OCI-LY3 (cell line): ENCODE results near the gene TGM5.

ENCODE experiments used
- H2AFZ ChIP-seq: fragments of 200-600, 300-600 bp; shearing (Covaris generic); 2 replicates; pipeline ENCODE4 v1.6.0; 2014; ENCODE audit warnings: antibody characterized with exemption, low read depth, low read length
- H3K27ac ChIP-seq: fragments of 200-600, 300-600 bp; sonication (generic); 2 replicates; pipeline ENCODE4 v1.5.1; 2014; ENCODE audit warnings: mild to moderate bottlenecking, low read length, moderate library complexity, mixed read lengths
- H3K27me3 ChIP-seq: fragments of 200-600, 300-600 bp; sonication (generic); 2 replicates; pipeline ENCODE4 v1.6.1; 2014; ENCODE audit warnings: low read depth, low read length, mixed read lengths
- H3K36me3 ChIP-seq: fragments of 200-600, 300-600 bp; sonication (generic); replicated peaks from 2 replicates; pipeline ENCODE3; 2014; ENCODE audit warnings: low read depth, low read length, mixed read lengths
- H3K4me1 ChIP-seq: fragments of 300-600, 200-600 bp; sonication (generic); 2 replicates; pipeline ENCODE4 v1.6.1; 2014; ENCODE audit warnings: low read length, mixed read lengths
- H3K4me2 ChIP-seq: fragments of 200-600, 300-600 bp; sonication (generic); 2 replicates; pipeline ENCODE4 v1.6.1; 2014; ENCODE audit warnings: low read length, mixed read lengths
- H3K4me3 ChIP-seq: fragments of 300-600, 200-600 bp; sonication (generic); 2 replicates; pipeline ENCODE4 v1.5.1; 2014; ENCODE audit warnings: antibody characterized with exemption, mild to moderate bottlenecking, low read length, moderate library complexity
- H3K79me2 ChIP-seq: fragments of 300-600, 200-600 bp; shearing (Covaris generic); 2 replicates; pipeline ENCODE4 v1.6.1; 2014; ENCODE audit warnings: mild to moderate bottlenecking, low read length, mixed read lengths
- H3K9ac ChIP-seq: fragments of 300-600, 200-600 bp; shearing (Covaris generic); 2 replicates; pipeline ENCODE4 v1.6.0; 2014; ENCODE audit warnings: mild to moderate bottlenecking, low read length, moderate library complexity
- H3K9me3 ChIP-seq: fragments of 200-600, 300-600 bp; shearing (Covaris generic); 2 replicates; pipeline ENCODE4 v1.6.1; 2014; ENCODE audit warnings: low read length, mixed read lengths; ENCODE audit not compliant: insufficient read depth
- H4K20me1 ChIP-seq: fragments of 200-600, 300-600 bp; sonication (generic); 2 replicates; pipeline ENCODE4 v1.6.1; 2016; ENCODE audit warnings: low read length, mixed read lengths; ENCODE audit not compliant: insufficient read depth
- EZH2phosphoT487 ChIP-seq: fragments of 200-600 bp; shearing (Covaris generic); IDR thresholded peaks from 2 replicates; pipeline ENCODE4 v1.6.1; 2018; ENCODE audit warnings: antibody characterized with exemption, mixed run types, low read depth
- TF ChIP-seq, protein P1 (sequence below): fragments of 200-600, 300-600 bp; sonication (generic); IDR thresholded peaks from 2 replicates; pipeline ENCODE4 v1.5.1; 2014; ENCODE audit warnings: antibody characterized with exemption, low read length, low read depth

The TGM5 gene

DNA sequence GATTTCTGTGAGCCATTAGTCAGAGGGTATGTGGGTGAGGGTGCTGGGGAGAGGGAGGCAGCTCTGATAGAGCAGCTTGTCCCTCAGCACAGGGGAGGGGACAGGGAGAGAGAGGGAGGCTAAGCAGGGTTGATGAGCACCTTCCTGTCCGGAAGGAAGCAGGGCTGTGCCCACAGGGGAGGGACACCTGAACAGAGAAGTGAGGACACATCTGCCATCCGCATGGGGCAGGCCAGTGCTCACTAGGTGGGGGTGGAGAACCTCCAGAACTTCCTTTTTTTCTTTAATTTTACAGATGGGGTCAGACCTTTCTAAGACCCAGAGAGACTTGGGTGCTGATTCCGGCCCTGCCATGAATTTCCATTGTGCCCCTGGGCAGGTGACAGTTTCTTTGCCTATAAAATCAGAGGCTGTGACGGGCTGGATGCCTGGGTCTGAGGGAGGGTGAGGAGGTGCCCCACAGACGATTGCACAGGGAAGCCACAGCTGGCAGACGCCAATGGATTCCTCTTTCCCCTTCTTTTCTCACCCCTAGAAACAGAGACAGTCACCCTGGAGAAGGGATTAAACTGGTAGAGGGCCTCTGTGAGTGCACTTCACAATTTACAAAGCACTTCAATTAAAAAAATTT lies 4.1 kb upstream of the TGM5 start:
- no peaks in the 10 kb centered on the region for H3K9me3 ChIP-seq

DNA sequence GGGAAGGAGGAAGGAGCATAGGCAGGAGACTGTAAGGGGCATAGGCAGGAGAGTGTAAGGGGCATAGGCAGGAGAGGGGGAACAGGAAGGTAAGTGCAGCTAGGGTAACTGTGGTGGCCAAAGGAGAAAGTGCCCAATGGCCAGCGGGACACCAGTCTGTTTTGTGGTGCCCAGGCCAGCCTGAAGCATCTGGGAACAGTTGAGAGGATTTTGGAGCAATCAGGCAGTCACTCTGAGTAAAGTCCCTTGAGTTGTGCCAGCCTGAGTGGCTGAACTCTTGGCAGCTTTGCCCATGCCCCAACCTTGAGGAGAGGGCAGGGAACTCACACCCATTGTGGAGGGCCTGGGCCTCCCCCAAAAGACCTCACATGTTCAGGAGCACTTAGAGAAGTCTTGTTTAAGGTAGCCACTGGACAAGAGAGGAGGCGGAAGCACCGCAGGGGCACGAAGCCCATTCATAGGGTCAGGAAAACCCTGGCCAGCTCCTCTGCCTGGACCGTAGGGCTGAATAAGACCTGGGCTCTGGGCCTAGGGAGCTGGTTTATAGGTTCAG lies 3.5 kb upstream of the TGM5 start:
- TF ChIP-seq EZH2phosphoT487, result no peak
- TF ChIP-seq, protein P1, sequence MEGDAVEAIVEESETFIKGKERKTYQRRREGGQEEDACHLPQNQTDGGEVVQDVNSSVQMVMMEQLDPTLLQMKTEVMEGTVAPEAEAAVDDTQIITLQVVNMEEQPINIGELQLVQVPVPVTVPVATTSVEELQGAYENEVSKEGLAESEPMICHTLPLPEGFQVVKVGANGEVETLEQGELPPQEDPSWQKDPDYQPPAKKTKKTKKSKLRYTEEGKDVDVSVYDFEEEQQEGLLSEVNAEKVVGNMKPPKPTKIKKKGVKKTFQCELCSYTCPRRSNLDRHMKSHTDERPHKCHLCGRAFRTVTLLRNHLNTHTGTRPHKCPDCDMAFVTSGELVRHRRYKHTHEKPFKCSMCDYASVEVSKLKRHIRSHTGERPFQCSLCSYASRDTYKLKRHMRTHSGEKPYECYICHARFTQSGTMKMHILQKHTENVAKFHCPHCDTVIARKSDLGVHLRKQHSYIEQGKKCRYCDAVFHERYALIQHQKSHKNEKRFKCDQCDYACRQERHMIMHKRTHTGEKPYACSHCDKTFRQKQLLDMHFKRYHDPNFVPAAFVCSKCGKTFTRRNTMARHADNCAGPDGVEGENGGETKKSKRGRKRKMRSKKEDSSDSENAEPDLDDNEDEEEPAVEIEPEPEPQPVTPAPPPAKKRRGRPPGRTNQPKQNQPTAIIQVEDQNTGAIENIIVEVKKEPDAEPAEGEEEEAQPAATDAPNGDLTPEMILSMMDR, result no peak
- no peaks in the 10 kb centered on the region for H3K9me3 ChIP-seq
- H3K9ac ChIP-seq, result no peak overlapping the region
- H3K4me1 ChIP-seq, result peaks cover 21% of the 10 kb centered on the region
- H3K79me2 ChIP-seq, result no peaks in the 10 kb centered on the region
- no peak overlapping the region for H3K27ac ChIP-seq
- no peaks in the 10 kb centered on the region for H3K36me3 ChIP-seq
- no peak overlapping the region for H3K4me3 ChIP-seq
- peak overlapping the region; percentile 31 for H3K4me2 ChIP-seq
- H4K20me1 ChIP-seq, result no peaks in the 10 kb centered on the region
- no peaks in the 10 kb centered on the region for H3K27me3 ChIP-seq
- 0 out of 2 replicates have a peak overlapping the region, but pooled peaks have one; percentile 23 for H2AFZ ChIP-seq

More for the DNA sequence above, 4.1 kb upstream of the TGM5 start:
- peaks cover 21% of the 10 kb centered on the region for H3K4me1 ChIP-seq
- H4K20me1 ChIP-seq, result no peaks in the 10 kb centered on the region
- H3K36me3 ChIP-seq, result no peaks in the 10 kb centered on the region
- 0 out of 2 replicates have a peak overlapping the region, but pooled peaks have one; percentile 23 for H2AFZ ChIP-seq
- no peak overlapping the region for H3K4me3 ChIP-seq
- H3K79me2 ChIP-seq, result no peaks in the 10 kb centered on the region
- H3K27me3 ChIP-seq, result no peaks in the 10 kb centered on the region
- TF ChIP-seq, protein P1, result no peak
- TF ChIP-seq EZH2phosphoT487, result no peak
- peak overlapping the region; percentile 31 for H3K4me2 ChIP-seq
- no peak overlapping the region for H3K27ac ChIP-seq
- no peak overlapping the region for H3K9ac ChIP-seq

DNA sequence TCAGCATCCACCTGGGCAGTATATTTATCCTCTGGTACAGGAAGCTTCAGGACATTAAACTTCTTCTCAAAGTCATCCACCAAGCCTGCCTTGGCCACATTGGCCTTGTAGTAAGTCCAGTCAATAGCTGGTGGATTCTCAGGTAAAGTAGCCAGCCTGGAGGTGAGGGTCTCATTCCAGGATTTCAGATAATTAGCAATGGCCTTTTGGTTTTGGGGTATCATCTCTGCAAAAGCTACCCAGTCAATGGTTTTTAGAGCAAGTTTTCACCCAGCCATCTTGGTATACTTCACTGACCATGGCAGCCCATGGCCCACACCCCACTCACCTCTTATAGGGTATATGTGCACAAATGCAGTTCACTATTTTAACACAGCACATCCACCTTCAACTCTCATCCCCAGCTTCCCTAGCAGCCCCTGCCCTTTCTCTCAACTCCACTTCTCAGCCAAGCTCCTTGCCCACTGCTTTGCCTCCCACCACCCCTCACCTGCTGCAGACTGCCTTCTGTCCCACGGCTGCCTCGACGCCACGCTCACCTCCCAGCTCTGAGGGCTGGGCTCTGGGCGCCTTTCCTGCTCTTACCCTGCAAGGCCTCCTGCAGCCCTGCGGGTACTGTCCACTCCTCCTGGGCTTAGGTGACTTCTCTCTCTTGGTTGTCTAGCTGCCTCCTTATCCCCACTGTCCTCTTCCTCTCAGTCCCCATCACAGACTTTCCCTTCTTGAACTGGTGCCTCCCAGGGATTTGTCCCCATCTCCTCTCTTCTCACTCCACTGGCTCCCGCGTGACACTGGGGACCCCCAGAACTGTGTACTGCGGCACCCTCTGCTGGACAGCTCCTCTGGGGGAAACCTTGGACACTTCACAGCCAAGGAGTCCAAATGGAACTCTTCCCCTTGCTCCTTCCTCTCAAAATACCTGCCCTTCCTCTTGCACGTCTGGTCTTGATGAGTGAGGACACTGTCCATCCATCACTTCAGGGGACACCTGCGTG lies 1.7 kb upstream of the TGM5 start:
- no peaks in the 10 kb centered on the region for H3K9me3 ChIP-seq
- H3K27me3 ChIP-seq, result peaks cover 6% of the 10 kb centered on the region; the same call in 1 of the 2 replicates
- H3K9ac ChIP-seq, result no peak overlapping the region
- no peaks in the 10 kb centered on the region for H4K20me1 ChIP-seq
- no peak overlapping the region for H3K27ac ChIP-seq
- no peak overlapping the region for H3K4me3 ChIP-seq
- H3K36me3 ChIP-seq, result no peaks in the 10 kb centered on the region
- H3K4me1 ChIP-seq, result peaks cover 21% of the 10 kb centered on the region
- no peak overlapping the region; the same call in 1 of the 2 replicates for H2AFZ ChIP-seq
- no peak for TF ChIP-seq EZH2phosphoT487
- TF ChIP-seq, protein P1, result peak; percentile 85
- H3K79me2 ChIP-seq, result no peaks in the 10 kb centered on the region
- no peak overlapping the region for H3K4me2 ChIP-seq

DNA sequence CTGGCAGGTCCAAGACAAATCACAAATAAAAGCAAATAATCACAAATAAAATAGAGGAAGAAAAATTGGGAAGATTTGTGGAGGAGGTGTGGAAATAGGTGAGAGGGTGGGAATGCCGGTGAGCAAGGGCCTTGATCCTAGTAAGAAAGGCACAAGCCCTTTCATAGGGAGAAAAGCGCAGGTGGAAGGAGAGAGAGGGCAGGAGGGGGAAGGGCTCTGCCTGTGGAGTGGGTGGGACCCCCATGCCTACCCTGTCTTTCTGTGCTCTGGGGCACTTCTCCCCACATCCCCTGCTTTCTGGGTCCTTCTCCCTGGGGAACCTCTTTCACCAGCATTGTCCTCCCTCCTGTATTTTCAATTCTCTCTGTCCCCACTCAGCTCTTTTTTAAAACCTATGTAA lies 711 bp upstream of the TGM5 start:
- Histone ChIP-seq H3K9me3 (no peaks in the 10 kb centered on the region), H3K4me1 (peaks cover 21% of the 10 kb centered on the region), H3K4me3 (no peak overlapping the region), H3K36me3 (no peaks in the 10 kb centered on the region), H4K20me1 (no peaks in the 10 kb centered on the region), H3K9ac (no peak overlapping the region), H2AFZ (no peak overlapping the region), H3K27me3 (peaks cover 11% of the 10 kb centered on the region; the same call in 1 of the 2 replicates), H3K27ac (no peak overlapping the region), H3K4me2 (no peak overlapping the region), H3K79me2 (no peaks in the 10 kb centered on the region)
- TF ChIP-seq, protein P1, result no peak
- TF ChIP-seq EZH2phosphoT487, result no peak
